Measurements from ENCODE around the gene FNIP2. TPM values are rescaled to one million over a fixed set of nuclear protein-coding genes. Genes with fewer than 3 reads are reported as not detected.

FNIP2 gene
- polyA plus RNA-seq, 1 donor from 2014 or later, result 51.7 TPM

DNA sequence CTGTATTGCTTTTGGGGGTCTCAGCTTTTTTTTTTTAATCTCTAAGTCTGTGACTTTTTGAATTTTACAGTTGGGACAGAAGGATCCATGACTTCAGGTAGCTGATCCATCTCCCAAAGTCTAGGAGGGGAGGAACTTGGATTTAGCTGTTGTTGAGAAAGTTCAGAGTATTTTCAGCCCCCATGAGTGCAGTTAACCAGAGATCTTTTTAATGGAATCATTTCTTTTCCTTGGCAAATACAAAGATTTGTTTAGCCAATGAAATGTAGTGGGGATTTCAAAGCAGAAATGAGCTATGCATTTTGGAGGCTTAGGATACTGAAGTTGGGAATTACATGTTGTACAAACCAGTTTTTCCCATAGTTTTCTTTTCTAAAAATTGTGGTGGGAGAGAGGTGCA lies 18.1 kb downstream of the FNIP2 start:
- no peak overlapping the region for H2AFZ ChIP-seq (ENCODE audit: low read depth, low read length)
- no peak overlapping the region for H3K9ac ChIP-seq (ENCODE audit: low read length)
- no peaks in the 10 kb centered on the region for H3K36me3 ChIP-seq (ENCODE audit: insufficient read depth, low read length)

DNA sequence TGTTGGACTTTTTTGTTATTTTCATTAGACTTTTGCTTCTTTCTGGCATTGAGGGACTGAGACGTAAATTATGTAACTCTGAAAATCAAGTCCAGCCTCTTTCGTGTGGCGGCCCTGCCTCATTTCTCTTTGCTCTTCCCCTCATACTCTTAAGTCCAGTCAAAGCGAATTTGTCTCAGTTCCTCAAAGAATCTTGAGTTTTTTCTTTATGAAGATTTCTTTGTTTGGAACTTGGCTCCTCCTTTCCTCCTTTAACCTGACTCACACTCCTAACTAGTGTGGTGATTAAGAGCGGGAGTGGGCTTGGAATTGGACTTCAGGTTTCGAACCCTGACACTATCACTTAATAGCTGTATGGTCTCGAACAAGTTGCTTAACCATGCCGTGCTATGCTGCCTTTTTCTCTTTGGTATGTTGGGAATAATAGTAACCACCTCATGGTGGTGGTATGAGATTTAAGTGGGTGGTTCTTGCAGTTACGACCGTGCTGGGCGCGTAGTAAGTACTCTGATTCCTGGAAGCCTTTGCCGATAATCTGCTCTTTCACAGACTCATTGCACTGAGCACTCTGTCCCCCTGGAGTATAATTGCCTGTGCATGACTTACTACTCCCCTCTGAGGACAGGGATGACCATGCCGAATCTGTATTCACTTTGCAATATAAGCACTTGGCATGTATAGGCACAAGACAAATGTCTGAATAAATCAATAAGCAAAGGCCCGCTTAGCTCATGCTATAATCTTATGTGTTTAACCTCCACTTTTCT lies 19.1 kb downstream of the FNIP2 start:
- H4K20me1 ChIP-seq (ENCODE audit: insufficient read depth), result no peaks in the 10 kb centered on the region
- H3K27ac ChIP-seq (ENCODE audit: low read length), result no peak overlapping the region
- H3K79me2 ChIP-seq (replicated peaks; ENCODE audit: insufficient read depth, low read length), result peaks cover 60% of the 10 kb centered on the region
- H3K4me3 ChIP-seq (ENCODE audit: low read length), result no peak overlapping the region
- TF ChIP-seq TAF1 (IDR thresholded peaks at IDR 0.05; ENCODE audit: low read depth) (no peak), MXI1 (conservative IDR thresholded peaks at IDR 0.05; ENCODE audit: poor library complexity, severe bottlenecking) (no peak), RAD21 (conservative IDR thresholded peaks at IDR 0.05) (no peak), SMC3 (conservative IDR thresholded peaks at IDR 0.05; ENCODE audit: poor library complexity) (no peak), EZH2 (IDR thresholded peaks at IDR 0.05; ENCODE audit: borderline replicate concordance, insufficient read depth, low read length, poor library complexity, severe bottlenecking) (no peak), POLR2AphosphoS5 (IDR thresholded peaks at IDR 0.05) (no peak), EP300 (conservative IDR thresholded peaks at IDR 0.05; ENCODE audit: poor library complexity, severe bottlenecking) (no peak)
- TF ChIP-seq, protein P1, sequence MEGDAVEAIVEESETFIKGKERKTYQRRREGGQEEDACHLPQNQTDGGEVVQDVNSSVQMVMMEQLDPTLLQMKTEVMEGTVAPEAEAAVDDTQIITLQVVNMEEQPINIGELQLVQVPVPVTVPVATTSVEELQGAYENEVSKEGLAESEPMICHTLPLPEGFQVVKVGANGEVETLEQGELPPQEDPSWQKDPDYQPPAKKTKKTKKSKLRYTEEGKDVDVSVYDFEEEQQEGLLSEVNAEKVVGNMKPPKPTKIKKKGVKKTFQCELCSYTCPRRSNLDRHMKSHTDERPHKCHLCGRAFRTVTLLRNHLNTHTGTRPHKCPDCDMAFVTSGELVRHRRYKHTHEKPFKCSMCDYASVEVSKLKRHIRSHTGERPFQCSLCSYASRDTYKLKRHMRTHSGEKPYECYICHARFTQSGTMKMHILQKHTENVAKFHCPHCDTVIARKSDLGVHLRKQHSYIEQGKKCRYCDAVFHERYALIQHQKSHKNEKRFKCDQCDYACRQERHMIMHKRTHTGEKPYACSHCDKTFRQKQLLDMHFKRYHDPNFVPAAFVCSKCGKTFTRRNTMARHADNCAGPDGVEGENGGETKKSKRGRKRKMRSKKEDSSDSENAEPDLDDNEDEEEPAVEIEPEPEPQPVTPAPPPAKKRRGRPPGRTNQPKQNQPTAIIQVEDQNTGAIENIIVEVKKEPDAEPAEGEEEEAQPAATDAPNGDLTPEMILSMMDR (IDR thresholded peaks at IDR 0.05; ENCODE audit: poor library complexity, severe bottlenecking), result no peak
- TF ChIP-seq, protein P2, sequence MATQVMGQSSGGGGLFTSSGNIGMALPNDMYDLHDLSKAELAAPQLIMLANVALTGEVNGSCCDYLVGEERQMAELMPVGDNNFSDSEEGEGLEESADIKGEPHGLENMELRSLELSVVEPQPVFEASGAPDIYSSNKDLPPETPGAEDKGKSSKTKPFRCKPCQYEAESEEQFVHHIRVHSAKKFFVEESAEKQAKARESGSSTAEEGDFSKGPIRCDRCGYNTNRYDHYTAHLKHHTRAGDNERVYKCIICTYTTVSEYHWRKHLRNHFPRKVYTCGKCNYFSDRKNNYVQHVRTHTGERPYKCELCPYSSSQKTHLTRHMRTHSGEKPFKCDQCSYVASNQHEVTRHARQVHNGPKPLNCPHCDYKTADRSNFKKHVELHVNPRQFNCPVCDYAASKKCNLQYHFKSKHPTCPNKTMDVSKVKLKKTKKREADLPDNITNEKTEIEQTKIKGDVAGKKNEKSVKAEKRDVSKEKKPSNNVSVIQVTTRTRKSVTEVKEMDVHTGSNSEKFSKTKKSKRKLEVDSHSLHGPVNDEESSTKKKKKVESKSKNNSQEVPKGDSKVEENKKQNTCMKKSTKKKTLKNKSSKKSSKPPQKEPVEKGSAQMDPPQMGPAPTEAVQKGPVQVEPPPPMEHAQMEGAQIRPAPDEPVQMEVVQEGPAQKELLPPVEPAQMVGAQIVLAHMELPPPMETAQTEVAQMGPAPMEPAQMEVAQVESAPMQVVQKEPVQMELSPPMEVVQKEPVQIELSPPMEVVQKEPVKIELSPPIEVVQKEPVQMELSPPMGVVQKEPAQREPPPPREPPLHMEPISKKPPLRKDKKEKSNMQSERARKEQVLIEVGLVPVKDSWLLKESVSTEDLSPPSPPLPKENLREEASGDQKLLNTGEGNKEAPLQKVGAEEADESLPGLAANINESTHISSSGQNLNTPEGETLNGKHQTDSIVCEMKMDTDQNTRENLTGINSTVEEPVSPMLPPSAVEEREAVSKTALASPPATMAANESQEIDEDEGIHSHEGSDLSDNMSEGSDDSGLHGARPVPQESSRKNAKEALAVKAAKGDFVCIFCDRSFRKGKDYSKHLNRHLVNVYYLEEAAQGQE (IDR thresholded peaks at IDR 0.05; ENCODE audit: borderline replicate concordance), result no peak
- no peaks in the 10 kb centered on the region for H3K9me2 ChIP-seq (ENCODE audit: insufficient read depth, low read length)
- no peaks in the 10 kb centered on the region for H3F3A ChIP-seq (ENCODE audit: insufficient read depth, low read length, poor library complexity, severe bottlenecking)
- H3K9me3 ChIP-seq (ENCODE audit: low read length), result no peaks in the 10 kb centered on the region
- no peak overlapping the region for H3K9ac ChIP-seq (ENCODE audit: low read length)
- H2AFZ ChIP-seq (ENCODE audit: low read depth, low read length), result no peak overlapping the region
- no peak overlapping the region for H3K4me2 ChIP-seq (ENCODE audit: low read length)
- H3K27me3 ChIP-seq (ENCODE audit: insufficient read depth, low read depth, low read length), result no peaks in the 10 kb centered on the region
- no peaks in the 10 kb centered on the region for H3K36me3 ChIP-seq (ENCODE audit: insufficient read depth, low read length)

More for the DNA sequence above, 18.1 kb downstream of the FNIP2 start:
- Histone ChIP-seq H3K9me3 (ENCODE audit: low read length) (no peaks in the 10 kb centered on the region), H3F3A (ENCODE audit: insufficient read depth, low read length, poor library complexity, severe bottlenecking) (no peaks in the 10 kb centered on the region), H4K20me1 (ENCODE audit: insufficient read depth) (peaks cover 3% of the 10 kb centered on the region), H3K27me3 (ENCODE audit: insufficient read depth, low read depth, low read length) (no peaks in the 10 kb centered on the region), H3K9me2 (ENCODE audit: insufficient read depth, low read length) (no peaks in the 10 kb centered on the region), H3K27ac (ENCODE audit: low read length) (no peak overlapping the region), H3K79me2 (replicated peaks; ENCODE audit: insufficient read depth, low read length) (peaks cover 57% of the 10 kb centered on the region), H3K4me2 (ENCODE audit: low read length) (no peak overlapping the region), H3K4me3 (ENCODE audit: low read length) (no peak overlapping the region)
- no peak for TF ChIP-seq SMC3 (conservative IDR thresholded peaks at IDR 0.05; ENCODE audit: poor library complexity)
- no peak for TF ChIP-seq TAF1 (IDR thresholded peaks at IDR 0.05; ENCODE audit: low read depth)
- TF ChIP-seq POLR2AphosphoS5 (IDR thresholded peaks at IDR 0.05), result no peak
- TF ChIP-seq MXI1 (conservative IDR thresholded peaks at IDR 0.05; ENCODE audit: poor library complexity, severe bottlenecking), result no peak
- TF ChIP-seq RAD21 (conservative IDR thresholded peaks at IDR 0.05), result no peak
- no peak for TF ChIP-seq EZH2 (IDR thresholded peaks at IDR 0.05; ENCODE audit: borderline replicate concordance, insufficient read depth, low read length, poor library complexity, severe bottlenecking)
- TF ChIP-seq, protein P2 (IDR thresholded peaks at IDR 0.05; ENCODE audit: borderline replicate concordance), result no peak
- TF ChIP-seq, protein P1 (IDR thresholded peaks at IDR 0.05; ENCODE audit: poor library complexity, severe bottlenecking), result no peak
- TF ChIP-seq EP300 (conservative IDR thresholded peaks at IDR 0.05; ENCODE audit: poor library complexity, severe bottlenecking), result no peak

All from neural cell (in vitro differentiated cells).